NCI-H1930 (cell line): ENCODE results near the gene GNL3L.
"Not testable (repeated sequence)": the region's sequence is repeated elsewhere in the genome, so short reads cannot be mapped to it uniquely, and the experiment has no call there.

Source experiments
- DNase-seq, 2 experiments: peaks; one replicate each; lab custom pipeline; 2025; lab: John Stamatoyannopoulos, UW

GNL3L gene

GRCh38 chrX:54561622-54562021, 31.6 kb downstream of the GNL3L start:
- DNase-seq, result no peak

DNA sequence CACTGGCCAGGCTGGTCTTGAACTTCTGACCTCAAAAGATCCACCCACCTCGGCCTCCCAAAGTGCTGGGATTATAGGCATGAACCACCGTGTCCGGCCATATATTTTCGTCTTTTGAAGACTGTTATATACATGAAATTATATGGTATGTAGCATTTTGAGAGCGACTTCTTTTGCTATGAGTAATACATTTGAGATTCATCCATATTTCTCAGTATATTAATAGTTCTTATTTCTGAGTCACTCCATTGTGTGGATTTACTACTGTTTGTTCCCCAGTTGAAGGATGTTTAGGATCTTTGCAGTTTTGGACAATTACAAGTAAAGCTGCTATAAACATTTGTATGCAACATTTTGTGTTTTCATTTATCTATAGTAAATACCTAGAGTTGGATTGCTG, 34.9 kb downstream of the GNL3L start:
- no peak for DNase-seq

DNA sequence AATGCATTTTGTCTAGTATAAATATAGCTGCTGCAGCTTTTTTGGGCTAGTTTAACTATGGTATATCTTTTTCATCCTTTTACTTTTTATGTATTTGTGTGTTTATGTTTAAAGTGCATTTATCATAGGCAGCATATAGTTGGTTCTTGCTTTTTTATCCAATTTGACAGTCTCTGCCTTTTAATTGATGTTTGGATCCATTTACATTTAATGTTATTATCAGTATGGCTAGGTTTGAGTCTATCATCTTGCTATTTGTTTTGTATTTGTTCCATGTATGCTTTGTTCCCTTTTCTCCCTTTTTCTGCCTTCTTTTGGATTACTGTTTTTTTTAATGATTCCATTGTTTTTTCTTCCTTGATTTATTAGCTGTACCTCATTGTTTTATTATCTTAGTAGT, 40.3 kb downstream of the GNL3L start:
- no peak for DNase-seq

- not testable (repeated sequence) for DNase-seq
Observed at GRCh38 chrX:54572641-54573040, 42.6 kb downstream of the GNL3L start.

DNA sequence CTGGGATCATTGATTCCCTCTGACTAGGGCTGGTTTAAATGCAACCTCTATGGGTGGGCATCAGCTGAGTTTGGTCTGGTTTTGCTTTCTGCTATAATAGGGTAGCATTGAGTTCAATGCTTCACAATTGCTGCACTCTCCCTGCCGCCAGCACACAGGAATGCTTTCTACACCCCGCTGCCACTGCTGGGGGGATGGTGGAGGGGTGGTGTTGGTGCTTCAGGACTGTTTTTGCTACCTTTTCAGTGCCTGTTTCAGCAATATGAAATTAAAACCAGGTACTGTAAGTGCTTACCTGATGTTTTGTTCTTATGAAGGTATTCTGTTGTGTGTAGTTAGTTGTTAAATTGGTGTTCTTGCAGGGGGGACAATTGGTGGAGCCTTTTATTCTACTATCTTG, 67.7 kb downstream of the GNL3L start:
- DNase-seq, result no peak

DNA sequence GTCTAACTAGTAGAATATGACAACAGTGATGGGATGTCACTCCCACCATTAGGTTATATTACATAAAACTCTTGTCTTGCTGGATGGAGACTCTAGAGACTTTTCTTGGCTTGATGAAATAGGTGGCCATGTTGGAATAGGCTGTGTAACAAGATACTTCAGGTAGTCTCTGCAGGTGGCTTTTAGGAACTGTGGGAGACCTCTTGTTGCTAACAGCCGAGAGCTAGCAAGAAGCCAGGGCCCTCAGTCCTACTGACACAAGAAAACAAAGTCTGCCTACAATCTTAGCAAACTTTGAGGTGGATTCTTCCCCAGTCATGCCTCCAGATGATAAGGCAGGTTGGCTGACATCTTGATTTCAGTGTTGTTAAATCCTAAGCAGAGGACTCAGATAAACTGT, 72.5 kb downstream of the GNL3L start:
- DNase-seq, result no peak
